GM06990 (cell line): ENCODE measurements around the gene DPPA5.
"Not testable (repeated sequence)": the region's sequence is repeated elsewhere in the genome, so short reads cannot be mapped to it uniquely, and the experiment has no call there.

Experiments used
- DNase-seq: peaks from one replicate; pipeline ENCODE4 v3.0.0-alpha.2; 2011; ENCODE audit not compliant: insufficient read length; ENCODE audit errors: extremely low read depth
- H3K27me3 ChIP-seq: replicated peaks from 2 replicates; pipeline ENCODE4 v1.6.0; 2011; ENCODE audit warnings: low read length; ENCODE audit not compliant: control insufficient read depth, insufficient read depth
- H3K36me3 ChIP-seq: 2 replicates; pipeline ENCODE4 v1.5.1; 2011; ENCODE audit warnings: low read length; ENCODE audit not compliant: control insufficient read depth, insufficient read depth
- H3K4me3 ChIP-seq: replicated peaks from 2 replicates; pipeline ENCODE4 v1.5.1; 2011; ENCODE audit warnings: low read depth, mild to moderate bottlenecking, control low read depth, low read length
- TF ChIP-seq, protein P1 (sequence below): IDR thresholded peaks from 2 replicates; pipeline ENCODE4 v1.5.1; 2011; ENCODE audit warnings: low read length, control low read depth, mild to moderate bottlenecking, inconsistent platforms; ENCODE audit not compliant: insufficient read depth, poor library complexity, severe bottlenecking

Gene DPPA5

DNA sequence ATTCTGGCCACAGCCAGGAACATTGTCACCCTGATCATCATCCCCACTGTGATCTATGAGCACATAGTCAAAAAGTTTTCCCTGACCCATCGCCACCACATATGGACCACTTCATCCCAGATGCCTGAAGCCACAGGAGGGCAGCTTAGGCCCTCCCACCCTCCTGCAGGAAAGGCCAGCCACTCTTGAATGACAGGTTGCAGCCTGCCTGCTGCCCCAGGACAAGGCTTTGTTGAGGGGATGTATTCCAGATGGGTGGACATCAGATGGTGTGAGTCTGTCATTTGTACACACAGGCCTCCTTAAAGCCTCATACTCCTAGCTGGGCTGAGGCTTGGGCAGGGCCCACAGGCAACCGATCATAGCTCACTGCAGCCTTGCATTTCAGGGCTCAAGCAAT, 30.8 kb downstream of the DPPA5 start:
- no peak for DNase-seq
- Histone ChIP-seq H3K36me3 (no peaks in the 10 kb centered on the region), H3K27me3 (no peaks in the 10 kb centered on the region), H3K4me3 (no peak overlapping the region)
- TF ChIP-seq, protein P1, sequence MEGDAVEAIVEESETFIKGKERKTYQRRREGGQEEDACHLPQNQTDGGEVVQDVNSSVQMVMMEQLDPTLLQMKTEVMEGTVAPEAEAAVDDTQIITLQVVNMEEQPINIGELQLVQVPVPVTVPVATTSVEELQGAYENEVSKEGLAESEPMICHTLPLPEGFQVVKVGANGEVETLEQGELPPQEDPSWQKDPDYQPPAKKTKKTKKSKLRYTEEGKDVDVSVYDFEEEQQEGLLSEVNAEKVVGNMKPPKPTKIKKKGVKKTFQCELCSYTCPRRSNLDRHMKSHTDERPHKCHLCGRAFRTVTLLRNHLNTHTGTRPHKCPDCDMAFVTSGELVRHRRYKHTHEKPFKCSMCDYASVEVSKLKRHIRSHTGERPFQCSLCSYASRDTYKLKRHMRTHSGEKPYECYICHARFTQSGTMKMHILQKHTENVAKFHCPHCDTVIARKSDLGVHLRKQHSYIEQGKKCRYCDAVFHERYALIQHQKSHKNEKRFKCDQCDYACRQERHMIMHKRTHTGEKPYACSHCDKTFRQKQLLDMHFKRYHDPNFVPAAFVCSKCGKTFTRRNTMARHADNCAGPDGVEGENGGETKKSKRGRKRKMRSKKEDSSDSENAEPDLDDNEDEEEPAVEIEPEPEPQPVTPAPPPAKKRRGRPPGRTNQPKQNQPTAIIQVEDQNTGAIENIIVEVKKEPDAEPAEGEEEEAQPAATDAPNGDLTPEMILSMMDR: no peak

DNA sequence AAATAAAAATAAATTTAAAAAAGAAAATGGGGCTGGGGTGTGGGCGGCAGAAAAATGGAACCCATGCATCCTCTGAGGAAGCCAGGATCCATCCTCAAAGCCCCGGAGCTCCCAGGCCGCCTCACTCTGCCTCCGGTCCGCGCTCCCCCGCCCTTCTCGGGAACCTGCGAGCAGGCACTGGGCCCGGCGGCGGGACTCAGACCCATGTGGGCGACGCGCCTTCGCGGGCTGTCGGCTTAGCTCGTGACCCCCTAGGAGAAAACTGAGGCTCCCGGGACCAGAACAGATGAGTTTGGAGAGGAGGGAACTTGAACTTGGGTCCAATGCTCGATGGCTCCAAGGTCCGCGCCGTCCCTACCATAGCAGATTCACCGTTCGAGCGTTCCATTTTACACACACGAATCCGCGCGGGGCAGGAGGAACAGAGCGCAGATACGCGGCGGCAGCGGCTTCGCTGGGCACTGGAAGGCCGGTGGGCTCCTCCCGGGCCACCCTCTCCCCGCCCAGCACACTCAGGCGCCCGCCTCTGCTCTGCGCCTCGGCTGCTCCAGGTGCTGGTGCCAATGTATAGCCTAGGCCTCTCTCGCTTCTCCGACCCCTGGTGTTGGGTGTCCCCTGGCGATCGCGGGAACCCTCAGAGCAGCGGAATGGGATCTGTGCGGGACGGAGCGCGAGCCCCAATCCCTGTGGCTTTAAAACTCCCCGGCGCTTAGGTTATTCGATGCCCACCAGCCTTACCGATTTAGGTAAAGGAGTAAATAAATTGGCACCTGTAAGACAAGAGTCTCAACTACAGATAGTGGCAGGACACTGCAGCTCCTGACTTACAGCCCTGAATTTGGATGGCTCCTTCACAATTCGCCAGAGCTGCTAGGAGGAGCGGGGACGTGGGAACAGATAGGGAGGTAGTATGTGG, 39.2 kb downstream of the DPPA5 start:
- DNase-seq: no peak
- no peak overlapping the region for H3K4me3 ChIP-seq
- no peaks in the 10 kb centered on the region for H3K36me3 ChIP-seq
- no peaks in the 10 kb centered on the region for H3K27me3 ChIP-seq
- TF ChIP-seq, protein P1: no peak

DNA sequence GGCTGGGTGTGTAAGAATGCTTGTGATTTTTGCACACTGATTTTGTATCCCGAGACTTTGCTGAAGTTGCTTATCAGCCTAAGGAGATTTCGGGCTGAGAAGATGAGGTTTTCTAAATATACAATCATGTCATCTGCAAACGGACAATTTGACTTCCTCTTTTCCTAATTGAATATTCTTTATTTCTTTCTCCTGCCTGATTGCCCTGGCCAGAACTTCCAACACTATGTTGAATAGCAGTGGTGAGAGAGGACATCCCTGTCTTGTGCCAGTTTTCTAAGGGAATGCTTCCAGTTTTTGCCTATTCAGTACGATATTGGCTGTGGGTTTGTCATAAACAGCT, 43.6 kb downstream of the DPPA5 start:
- not testable (repeated sequence) for H3K36me3 ChIP-seq, DNase-seq
- peak overlapping the region; percentile 88 for H3K4me3 ChIP-seq

DNA sequence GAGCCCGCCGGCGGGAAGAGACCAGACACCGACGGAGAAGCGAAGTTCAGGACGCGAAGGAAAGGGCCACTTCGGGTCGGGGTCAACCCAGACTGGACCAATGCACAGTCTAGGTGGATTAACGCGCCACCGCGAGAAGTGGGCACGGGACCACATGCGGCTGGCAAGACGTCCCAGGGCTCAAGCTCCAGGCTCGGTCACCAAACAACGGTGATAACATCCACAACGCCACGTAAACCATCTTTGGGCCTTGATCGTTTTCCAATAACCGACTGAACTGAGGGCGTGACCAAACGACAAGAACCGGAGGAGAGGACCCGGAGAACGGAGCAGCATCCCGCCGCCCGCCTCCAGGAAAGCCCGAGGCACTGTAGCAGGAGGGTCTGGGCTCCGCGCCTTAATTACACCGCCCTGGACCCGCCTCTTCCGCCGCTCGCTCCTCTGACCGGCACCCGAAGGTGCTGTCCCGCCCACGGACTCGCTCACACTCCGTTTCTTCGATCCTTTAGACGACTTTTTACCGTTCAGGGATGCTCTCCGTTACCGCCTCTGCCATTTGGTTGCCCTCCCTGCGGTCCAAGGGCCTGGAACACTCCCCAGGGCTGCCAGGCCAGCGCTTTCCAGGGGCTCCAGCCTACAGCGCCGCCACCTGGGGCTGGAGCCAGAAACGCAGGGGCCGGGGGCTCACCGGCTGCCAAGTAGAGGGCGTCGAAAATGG, 44.1 kb downstream of the DPPA5 start:
- peak; percentile 80 for DNase-seq
- peak overlapping the region; percentile 88 for H3K4me3 ChIP-seq

More for the DNA sequence above, 43.6 kb downstream of the DPPA5 start:
- H3K27me3 ChIP-seq: not testable (repeated sequence)

DNA sequence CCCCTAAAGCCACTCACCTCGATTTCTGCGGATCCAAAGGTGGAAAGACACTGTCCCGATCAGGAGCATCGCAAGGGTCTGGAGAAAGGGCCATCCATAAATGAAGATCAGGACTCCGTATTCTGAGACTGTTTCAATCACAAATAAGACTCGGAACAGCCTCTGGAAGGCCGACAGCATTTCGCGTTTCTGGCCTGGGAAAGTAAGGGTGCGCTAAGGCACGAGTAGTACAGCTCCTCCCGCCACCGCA, 44.6 kb downstream of the DPPA5 start:
- no peak for DNase-seq
- TF ChIP-seq, protein P1: no peak
- Histone ChIP-seq H3K36me3 (no peaks in the 10 kb centered on the region), H3K27me3 (no peaks in the 10 kb centered on the region), H3K4me3 (peak overlapping the region; percentile 88)

More for the DNA sequence above, 44.1 kb downstream of the DPPA5 start:
- no peaks in the 10 kb centered on the region for H3K36me3 ChIP-seq
- TF ChIP-seq, protein P1: peak; percentile 86
- no peaks in the 10 kb centered on the region for H3K27me3 ChIP-seq

DNA sequence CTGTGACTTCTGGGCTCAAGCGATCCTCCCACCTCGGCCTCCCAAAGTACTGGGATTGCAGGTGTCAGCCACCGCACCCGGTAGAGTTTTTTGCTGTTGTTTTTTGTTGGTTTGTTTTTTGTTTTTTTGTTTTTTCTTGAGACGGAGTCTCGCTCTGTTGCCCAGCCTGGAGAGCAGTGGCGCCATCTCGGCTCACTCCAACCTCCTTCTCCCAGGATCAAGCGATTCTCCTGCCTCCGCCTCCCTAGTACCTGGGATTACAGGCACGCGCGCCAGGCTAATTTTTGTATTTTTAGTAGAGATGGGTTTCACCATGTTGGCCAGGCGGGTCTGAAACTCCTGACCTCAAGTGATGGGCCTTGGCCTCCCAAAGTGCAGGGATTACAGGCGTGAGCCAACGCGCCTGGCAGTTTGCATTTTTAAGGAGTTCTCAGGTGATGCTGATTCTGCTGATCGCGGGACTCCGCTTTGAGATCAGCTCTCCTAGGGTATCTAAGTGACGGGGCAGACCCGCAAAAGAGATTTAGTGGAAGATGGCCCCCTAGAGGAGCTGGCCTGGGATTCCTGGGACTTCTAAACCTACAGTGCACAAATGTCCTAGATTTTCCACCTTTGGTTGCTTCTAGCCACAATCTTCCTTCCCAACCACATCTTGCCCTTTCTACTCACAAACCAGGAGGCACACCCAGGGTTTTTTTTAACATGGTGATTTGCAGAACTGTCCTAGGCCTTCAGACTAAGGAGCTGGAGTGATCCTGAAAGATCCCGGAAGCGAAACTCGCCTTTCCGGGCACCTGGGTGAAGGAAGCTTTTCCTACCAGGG, 45.2 kb downstream of the DPPA5 start:
- Histone ChIP-seq H3K27me3 (no peaks in the 10 kb centered on the region), H3K36me3 (no peaks in the 10 kb centered on the region), H3K4me3 (peak overlapping the region; percentile 88)
- TF ChIP-seq, protein P1: no peak
- DNase-seq: no peak

DNA sequence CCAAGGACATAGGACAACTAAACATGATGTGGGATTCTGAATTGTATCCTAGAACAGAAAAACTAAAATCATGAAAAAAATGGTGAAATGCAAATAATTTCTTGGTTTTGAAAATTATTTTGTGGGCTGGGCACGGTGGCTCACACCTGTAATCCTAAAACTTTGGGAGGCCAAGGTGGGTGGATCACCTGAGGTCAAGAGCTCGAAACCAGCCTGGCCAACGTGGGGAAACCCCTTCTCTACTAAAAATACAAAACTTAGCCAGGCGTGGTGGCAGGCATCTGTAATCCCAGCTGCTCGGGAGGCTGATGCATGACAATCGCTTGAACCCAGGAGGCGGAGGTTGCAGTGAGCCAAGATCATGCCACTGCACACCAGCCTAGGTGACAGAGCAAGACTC, 50.3 kb downstream of the DPPA5 start:
- H3K36me3 ChIP-seq, H3K4me3 ChIP-seq, DNase-seq, H3K27me3 ChIP-seq: not testable (repeated sequence)
